ENCODE data around the gene NGDN.

Gene NGDN

DNA sequence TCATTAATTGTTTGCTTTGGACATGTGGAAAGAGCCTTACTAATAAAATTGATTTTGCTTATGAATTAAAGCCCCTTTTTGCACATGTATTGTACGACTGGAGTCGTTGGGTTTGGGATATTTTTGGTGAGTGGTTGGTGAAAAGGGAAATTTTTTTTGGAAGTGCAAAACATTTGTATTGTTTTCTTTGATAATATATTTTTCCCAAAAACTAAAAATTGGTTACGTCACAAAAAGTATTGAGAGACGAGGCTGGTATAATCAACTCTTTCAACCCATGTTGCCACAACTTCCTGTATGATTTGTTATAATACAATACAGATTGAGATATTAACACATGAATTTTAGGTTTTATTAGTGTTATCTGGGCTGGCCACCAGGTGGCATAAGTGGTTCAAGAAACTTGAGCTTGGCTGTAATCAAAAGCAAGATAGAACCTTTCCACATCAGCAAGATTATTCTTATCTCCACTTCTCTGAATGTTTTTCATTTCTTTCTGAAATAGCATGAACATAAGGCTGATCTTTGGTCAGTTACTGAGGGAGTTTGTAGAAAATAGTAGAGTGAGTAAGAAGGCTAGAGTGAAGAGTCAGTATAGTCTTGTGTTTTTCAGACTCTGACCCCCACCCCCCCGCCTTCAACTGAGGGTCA, 8.7 kb downstream of the NGDN start:
- peak; percentile 68 for DNase-seq (ENCODE audit: low read depth)
- H3K4me3 ChIP-seq (ENCODE audit: low read length): no peak overlapping the region
- TF ChIP-seq, protein P1, sequence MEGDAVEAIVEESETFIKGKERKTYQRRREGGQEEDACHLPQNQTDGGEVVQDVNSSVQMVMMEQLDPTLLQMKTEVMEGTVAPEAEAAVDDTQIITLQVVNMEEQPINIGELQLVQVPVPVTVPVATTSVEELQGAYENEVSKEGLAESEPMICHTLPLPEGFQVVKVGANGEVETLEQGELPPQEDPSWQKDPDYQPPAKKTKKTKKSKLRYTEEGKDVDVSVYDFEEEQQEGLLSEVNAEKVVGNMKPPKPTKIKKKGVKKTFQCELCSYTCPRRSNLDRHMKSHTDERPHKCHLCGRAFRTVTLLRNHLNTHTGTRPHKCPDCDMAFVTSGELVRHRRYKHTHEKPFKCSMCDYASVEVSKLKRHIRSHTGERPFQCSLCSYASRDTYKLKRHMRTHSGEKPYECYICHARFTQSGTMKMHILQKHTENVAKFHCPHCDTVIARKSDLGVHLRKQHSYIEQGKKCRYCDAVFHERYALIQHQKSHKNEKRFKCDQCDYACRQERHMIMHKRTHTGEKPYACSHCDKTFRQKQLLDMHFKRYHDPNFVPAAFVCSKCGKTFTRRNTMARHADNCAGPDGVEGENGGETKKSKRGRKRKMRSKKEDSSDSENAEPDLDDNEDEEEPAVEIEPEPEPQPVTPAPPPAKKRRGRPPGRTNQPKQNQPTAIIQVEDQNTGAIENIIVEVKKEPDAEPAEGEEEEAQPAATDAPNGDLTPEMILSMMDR (conservative IDR thresholded peaks at IDR 0.05; ENCODE audit: low read length): peak; percentile 76

DNA sequence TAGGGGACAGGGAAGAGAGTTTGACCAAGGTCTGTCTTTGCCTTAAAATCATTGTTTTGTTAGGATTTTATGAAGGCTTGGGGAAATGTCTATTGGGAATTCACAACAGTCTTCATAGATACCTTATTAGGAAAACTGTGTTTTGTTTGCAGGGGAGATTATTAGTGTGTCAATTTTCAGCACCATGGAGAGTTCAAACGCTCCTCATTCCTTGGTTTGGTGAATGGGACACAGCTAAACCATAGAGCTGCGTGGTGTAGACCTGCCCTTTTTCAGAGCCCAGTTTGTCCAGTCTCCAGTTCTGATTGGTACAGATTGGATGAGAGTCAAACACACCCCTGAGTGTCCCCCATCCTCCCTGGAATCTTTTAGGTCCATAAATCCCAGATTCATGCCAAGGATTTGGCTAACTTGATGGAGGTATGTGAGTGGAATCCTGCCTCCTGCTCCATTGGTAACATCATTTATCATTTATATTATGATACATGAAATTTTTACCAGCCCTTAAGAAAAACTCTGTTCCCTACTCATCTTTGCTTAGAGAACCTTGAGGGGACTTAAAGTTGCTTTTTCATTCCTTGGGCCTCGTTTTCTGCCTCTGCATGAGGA, 12.0 kb downstream of the NGDN start:
- DNase-seq (ENCODE audit: low read depth): no peak

DNA sequence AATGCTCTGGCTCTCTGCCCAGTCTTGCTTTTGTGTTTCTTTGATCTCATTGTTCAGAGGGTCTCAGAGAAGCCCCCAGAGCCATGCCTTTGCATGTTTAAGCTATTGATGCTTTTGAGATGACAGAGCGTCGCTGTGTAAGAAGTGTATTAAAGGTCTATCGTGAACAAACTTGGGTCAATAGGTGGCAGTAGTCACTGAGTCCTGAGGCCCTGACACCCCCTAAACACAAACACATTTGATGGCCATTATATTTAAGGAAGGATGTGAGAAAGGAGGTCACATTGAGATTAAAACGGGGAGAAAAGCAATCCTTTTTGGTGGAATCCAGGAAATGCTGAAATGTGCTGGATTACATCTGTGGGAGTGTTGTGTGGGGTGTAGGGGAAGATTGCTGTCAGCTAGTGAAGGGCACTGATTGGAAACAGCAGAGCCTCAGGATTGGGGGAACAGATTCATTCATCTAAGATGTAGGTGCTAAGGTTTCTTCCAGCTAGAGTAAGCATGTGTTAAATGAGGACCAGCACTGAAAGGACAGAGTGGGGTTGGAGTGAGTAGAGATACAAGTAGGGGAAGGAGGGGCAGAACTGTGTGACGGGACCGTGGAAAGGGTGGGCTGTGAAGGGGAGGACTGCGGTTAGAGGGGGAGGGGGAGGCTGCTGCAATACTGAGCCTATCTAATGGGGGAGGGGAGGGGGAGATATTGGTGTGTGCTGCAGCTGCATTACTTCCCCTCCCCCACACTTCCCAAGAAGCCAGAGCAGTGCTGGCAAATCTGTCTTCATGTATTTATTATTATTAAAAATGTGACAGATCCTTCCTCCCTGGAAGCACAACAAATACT, 12.7 kb downstream of the NGDN start:
- no peak overlapping the region for H3K4me3 ChIP-seq (ENCODE audit: low read length)

More for the DNA sequence above, 12.0 kb downstream of the NGDN start:
- TF ChIP-seq, protein P1 (conservative IDR thresholded peaks at IDR 0.05; ENCODE audit: low read length): no peak
- no peak overlapping the region for H3K4me3 ChIP-seq (ENCODE audit: low read length)

DNA sequence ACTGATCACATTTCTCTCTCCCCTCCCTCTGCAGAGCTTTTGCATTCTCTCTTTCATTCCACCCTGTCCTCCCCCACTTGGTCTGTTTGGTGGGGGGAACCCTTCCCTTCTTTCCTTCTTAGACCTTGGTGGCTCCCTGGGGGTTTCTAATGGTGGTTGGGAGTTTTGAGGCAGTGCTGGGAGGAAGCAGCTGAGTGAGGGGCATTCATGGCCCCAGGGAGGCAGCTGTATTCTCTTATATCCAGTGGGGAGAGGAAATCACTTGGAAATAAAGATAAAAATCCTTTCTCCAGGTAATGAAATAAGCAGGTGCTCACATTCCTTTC, 13.3 kb downstream of the NGDN start:
- no peak for DNase-seq (ENCODE audit: low read depth)
- TF ChIP-seq, protein P1 (conservative IDR thresholded peaks at IDR 0.05; ENCODE audit: low read length): no peak
- no peak overlapping the region for H3K4me3 ChIP-seq (ENCODE audit: low read length)

More for the DNA sequence above, 12.7 kb downstream of the NGDN start:
- TF ChIP-seq, protein P1 (conservative IDR thresholded peaks at IDR 0.05; ENCODE audit: low read length): no peak
- no peak for DNase-seq (ENCODE audit: low read depth)

DNA sequence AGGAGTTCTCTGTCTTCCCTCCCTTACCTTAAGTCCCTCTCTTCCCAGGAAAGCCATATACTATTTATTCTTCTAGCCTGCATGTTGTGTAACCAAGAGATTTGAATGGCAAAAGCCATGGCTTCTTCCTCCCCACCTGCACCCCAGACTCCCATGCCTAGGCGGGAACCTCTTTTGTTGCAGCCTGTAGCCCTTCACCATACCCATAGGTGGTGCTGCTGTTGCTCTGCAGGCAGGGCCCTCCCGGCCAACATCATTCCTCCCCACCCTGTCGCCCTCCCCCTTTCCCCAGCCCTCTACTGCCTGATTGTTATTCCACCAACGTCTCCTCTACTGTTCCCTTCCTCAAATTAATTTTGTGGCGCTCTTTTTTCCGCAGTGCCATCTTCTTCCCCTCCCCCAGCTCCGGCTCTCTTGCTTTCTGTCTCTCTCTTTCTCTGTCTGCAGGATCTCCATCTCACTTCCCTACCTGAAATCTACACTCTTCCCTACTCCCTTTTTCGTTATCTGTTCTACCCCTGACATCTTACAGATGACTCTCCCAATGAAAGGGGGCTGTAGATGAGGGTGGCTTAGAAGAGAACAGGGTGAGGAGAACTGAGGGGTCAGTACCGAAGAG, 13.8 kb downstream of the NGDN start:
- no peak for DNase-seq (ENCODE audit: low read depth)
- TF ChIP-seq, protein P1 (conservative IDR thresholded peaks at IDR 0.05; ENCODE audit: low read length): peak; percentile 42

DNA sequence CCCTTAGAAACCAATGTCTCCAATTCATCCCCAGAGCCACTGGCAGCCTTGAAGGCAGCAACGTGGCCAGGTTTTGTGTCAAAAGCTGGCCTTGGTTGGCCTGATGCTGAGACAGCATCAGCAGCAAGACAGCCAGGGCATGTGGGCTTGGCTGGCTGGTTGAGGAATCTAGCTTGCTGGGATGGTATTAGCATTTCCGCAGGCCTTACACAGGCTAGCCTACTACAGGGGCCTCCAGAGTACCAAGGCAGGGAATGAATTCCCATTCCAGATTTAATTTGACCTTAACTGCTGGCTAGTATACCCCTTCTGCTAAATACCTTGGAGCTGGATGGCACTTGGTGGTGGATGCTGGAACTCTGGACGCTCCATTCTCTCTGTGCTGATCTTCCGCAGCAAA, 15.8 kb downstream of the NGDN start:
- no peak overlapping the region for H3K4me3 ChIP-seq (ENCODE audit: low read length)
- TF ChIP-seq, protein P1 (conservative IDR thresholded peaks at IDR 0.05; ENCODE audit: low read length): no peak
- DNase-seq (ENCODE audit: low read depth): no peak

More for the DNA sequence above, 13.8 kb downstream of the NGDN start:
- H3K4me3 ChIP-seq (ENCODE audit: low read length): no peak overlapping the region

Data from AG10803 (cell line).